SKM-1 (cell line): ENCODE results near the gene TGIF1.

Experiments
- DNase-seq: peaks from one replicate; lab custom pipeline; 2025; ENCODE audit not compliant: unreplicated experiment; lab: John Stamatoyannopoulos, UW

The TGIF1 gene

DNA sequence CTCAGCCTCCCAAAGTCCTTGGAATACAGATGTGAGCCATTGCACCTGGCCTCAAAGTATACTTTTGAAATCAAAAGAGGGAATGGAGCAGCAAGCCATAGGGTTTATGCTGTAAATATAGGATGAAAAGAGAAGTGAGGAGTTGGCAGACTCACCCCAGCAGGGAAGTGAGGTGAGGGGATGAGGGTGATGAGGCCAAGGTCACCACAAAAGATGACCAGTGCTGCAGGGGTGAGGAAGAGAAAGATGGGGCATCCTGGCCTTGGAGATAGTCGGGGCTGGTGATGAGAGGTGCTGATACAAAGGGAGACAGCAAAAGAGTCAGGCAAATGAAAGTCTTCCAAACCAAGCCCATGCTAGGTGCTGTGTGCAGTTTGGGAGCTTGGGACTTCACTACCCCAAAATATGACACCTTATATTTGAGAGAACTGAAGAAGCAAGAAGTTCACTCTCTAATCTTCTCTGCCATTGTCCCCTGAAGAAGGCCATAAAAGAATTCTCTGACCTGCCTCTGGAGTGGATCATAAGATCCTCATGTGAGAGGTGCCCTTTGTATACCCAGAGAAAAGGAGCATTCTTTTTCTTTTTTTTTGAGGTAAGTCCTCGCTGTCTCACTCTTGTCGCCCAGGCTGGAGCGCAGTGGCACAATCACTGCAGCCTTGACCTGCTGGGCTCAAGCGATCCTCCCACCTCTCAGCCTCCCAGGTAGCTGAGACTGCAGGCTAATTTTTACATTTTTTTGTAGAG lies 31.0 kb downstream of the TGIF1 start:
- DNase-seq, result no peak

DNA sequence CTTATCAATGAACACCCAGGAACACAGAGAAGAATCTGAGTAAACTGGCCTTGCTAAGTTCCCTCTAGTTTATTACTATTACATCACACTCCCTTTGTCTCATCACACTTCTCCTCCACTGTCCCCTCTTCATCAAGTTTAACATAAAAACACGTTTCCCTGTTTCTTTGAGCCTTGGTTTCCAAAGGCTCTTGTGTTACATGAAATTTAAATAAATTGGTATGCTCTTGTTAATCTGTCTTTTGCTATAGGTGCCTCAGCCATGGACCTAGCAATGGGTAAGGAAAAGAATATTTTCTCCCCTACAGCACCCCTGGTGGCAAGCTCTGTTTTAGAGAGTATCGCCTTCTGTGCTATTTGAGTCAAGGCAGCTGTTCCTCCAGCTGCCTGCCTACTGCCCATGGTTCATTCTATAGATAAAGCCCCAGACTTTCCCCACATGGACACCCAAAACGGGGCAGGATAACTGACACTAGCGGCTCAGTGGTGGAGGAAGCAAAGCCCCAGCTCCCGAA lies 31.8 kb downstream of the TGIF1 start:
- peak; percentile 26 for DNase-seq

DNA sequence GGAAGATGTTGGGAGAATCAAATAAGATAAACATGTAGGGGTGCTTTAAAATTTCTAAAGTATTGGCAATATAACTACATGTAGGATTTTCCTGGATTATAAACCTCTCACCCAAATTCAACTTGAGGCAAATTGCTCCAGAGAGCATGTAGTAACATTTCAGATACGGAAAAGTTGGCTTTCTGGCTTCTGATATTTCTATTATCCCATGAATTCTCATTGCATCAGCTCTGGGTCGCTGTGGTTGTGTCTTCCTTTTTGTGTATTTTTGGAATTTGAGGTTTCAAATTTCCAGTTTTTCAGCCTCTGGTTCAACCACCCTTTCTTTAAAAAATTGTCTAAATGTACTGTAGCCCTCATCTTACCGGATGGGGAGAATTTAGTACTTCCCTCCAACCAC lies 32.3 kb downstream of the TGIF1 start:
- DNase-seq, result no peak

DNA sequence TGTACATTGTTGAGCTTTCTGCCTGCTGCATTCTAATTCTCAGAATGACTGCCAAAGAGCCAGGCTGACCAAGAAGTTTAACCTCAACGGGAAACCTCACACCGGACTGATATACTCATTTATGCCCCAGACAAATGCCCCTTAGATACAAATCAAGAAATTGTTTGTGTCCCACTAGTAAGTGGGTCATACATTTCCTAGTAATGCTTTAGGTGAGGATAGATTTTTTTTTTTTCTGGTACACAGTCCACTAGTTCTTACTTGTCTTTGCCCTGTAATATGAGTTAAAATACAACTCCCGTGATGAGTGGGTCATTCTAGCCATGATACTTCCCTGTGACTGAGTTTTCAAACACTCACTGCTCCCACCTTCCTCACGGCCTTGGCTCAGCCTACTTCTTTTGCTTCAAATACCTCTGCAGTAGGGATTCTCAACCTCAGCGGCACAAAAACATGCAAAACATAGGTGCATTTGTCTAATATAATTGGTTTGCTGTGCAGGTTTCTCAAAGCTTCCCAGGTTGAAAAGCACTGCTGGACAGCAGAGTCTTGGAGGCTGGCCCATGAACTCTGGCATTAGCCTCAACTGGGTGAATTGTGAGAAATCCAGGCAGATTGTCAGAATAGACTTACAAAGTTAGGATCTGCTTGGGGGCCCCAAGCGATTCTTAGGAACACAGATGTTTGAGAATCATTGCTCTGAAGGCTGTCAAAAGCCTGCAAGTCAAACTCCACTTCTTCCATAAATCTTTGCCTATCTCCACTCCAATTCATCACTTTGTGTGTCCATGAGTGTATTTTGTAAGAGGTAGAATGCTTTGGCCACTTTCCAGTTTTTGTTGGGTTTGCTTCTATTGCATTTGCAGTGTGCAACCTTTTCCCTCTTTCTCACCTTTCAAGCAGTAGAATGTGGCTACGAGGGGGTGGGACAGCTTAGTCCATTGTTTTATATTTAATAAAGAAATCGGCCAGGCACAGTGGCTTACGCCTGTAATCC lies 35.5 kb downstream of the TGIF1 start:
- no peak for DNase-seq

GRCh38 chr18:3486512-3486911 lies 36.5 kb downstream of the TGIF1 start:
- DNase-seq, result no peak

DNA sequence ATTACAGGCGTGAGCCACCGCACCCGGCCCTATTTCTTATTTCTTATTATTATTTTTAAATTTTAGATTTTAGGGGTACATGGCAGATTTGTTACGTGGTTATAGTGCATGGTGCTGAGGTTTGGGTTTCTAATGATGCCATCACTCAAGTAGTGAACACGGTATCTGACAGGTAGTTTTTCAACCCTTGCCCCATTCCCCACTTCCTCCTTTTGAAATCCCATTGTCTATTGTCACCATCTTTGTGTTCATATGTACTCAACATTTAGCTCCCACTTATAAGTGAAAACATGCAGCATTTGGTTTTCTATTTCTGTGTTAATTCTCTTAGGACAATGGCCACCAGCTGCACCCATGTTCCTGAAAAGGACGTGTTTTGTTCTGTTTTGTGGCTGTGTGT lies 39.5 kb downstream of the TGIF1 start:
- no peak for DNase-seq

DNA sequence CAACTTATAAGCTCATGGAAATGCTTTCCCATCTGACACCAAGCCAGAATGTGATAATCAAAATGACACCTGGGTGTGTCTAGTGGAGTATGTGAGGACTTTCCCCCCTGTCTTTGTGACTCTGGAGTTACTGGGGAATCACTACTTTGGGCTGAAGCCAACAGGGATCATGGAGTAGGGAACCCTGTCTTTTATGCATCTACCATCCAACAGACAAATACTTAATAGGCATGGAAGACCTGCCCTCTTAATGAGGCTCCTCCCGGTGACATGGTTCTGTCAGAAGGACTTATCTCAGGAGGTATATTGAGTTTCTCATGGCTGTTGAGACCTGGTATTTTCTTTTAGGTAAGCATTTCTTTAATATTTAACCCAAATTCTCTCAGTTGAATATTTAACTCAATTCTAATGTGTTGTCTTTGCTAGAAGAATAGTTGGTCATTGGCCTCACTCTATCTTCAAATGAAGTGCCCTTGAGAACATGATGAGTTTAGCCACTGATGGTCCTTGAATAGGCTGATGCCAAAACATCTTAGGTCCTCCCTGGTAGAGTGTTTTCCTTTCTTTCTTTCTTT lies 42.1 kb downstream of the TGIF1 start:
- no peak for DNase-seq

- DNase-seq, result no peak
Measured at GRCh38 chr18:3492721-3493120, 42.7 kb downstream of the TGIF1 start.

DNA sequence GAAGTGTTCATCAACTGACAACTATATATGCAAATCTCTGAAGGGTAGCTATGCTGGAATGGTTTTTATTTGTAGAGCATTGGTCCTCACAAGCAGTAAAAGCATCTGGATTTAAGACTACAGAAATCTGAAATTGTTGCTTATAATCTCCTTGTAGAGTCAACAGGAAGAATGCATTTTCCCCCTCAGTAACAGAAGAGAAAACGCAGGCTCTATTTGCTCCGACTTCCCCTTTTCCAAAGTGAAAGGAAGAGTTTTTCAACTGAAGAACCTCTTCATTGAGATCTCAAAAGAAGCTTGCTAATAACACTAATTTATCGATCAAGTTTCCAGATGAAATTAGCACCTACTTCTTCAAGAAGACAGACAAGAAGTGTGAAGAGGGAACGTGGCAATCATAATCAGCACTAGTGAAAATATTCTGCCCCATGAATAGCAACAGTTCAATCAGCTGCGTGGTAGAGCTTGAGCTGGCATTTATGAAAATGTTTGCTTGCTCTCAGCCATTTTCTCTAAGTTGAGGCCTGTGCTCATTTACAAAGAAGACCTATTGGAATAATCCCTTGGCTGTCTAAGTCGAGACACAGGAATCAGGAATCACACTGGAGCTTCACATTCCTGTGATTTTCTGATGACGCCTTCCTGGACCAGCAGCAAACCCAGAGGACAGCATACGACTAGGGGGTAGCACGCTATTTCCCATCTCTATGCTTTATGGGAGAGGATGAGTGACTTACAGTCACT lies 43.7 kb downstream of the TGIF1 start:
- DNase-seq, result peak; percentile 52

DNA sequence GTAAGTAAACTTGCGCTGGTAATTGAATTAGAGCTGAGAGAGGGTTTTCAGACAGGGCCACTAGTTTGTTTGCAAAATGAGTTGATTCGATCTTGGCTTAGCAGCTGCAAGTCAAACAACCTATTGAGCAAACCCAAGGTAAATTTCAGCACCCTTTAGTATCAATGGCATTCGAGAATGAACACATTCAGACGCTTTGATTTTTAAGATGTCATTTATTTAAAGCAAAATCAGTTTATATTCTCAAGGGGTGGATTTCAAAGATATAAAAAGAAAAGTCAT lies 44.2 kb downstream of the TGIF1 start:
- no peak for DNase-seq

DNA sequence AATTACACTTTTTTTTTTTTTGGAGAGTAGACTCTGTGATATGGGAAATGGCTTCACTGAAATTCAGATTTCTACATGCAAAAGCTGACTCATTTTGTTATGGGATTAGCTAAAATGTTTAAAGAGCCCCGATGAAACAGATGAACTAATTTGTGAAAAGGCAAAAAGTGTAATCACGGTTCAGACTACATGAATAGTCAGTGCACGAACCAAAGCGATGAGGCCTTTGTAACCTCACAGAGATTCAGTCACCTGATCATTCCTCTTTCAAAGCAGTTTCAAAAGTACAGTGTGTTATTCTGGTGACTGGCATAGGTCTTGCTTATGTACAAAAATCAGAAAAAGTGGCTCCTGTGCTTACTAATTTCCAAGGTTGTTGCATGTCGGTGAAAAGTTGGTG lies 44.6 kb downstream of the TGIF1 start:
- no peak for DNase-seq

DNA sequence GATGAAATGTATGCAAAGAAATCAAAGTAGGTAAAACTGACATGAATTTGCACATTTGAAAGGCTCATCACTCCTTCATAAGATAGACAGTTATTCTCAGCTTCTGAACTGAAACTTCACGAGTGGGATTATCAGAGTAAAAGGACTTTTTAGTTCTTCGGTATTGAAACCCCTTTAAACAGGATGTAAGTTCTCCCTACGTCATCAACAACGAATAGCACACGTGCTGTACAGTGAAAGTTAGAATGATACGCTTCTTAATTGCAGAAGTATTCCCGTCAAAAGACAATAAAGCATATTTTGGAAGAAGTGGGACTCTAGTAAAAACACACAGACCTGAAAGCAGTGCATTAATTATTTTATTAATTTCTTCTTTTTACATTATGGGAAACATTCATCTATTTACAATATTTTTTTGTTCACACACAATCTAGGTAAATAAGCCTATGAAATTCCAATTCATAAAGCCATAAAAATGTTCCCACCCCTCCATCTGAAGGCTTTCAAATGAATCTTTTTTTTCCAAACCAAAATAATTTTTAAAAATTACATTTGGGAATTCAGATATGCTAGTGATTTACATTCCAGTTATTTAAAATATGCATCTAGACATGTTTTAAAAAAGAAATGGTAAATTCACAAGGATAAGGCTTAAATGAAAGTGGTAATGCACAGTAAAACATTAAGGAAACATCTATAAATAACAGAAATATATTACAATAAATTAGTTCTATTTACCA lies 45.9 kb downstream of the TGIF1 start:
- no peak for DNase-seq

- no peak for DNase-seq
Measured at GRCh38 chr18:3498698-3499471, 48.9 kb downstream of the TGIF1 start.

DNA sequence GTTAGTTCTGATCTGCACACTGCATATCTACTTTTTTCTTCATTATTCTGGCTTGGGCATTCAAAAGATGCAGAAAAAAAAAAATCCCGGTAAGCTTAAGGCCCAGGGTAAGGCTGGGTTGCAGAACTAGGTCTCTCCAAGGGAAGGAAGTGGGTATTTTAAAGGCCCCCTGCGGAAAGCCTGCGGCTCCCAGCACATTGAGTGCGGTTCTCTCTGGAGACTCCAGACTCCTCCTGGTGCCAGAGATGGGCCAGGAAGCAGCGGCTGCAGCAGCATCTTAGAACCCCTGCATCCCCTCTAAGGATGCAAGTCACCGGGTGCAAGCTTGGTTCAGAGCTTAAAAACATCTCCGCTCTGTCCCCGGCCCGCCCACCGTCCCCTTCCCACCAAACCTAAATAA lies 49.5 kb downstream of the TGIF1 start:
- no peak for DNase-seq

DNA sequence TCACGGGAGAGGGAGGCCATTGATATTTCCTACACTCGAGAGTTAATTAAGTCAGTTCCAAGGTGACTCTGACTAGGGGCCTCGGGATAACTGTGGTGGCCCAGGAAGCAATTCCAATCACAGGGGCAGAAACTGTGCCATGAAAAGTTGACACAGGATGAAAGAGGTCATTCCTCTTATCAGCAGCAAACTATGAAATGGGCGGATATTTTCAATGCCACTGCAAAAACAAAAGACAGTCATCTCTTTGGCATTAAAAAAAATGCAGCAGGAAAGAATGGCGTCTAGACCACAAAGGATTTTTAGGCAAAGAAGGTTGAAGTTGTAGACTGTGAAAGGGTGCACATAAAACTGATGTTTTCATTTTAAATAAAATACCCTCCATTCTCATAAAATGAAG lies 50.0 kb downstream of the TGIF1 start:
- no peak for DNase-seq

DNA sequence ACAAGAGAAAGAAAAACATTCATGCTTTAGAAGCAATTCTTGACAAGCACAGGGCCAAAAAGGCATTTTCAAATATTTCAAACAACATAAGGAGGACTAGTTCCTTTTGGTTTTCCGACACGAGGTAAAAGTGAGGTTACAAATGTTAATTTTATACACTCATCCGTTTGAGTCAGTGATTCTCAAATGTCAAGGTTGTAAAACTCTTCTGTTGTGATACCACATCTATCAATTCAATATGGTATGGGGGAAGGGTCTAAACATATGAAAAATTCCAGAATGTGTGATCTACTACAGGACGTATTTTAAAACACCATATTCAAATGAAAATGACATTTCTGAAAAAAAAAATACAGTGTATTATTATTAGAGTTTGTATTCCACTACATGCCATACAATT lies 52.7 kb downstream of the TGIF1 start:
- no peak for DNase-seq

GRCh38 chr18:3504637-3505036 lies 54.7 kb downstream of the TGIF1 start:
- no peak for DNase-seq

- no peak for DNase-seq
Measured at GRCh38 chr18:3508576-3509549, 58.9 kb downstream of the TGIF1 start.
